Loucy (cell line): Measurements from ENCODE around the gene ELOVL4.

Experiments used
- H2AFZ ChIP-seq: fragments of 200-600 bp; sonication (generic); 2 replicates; pipeline ENCODE4 v1.6.0; 2016; ENCODE audit warnings: antibody characterized with exemption, mild to moderate bottlenecking, low read length, moderate library complexity
- H3F3A ChIP-seq: fragments of 200-600 bp; 2 replicates; pipeline ENCODE4 v1.6.0; 2016; ENCODE audit warnings: antibody characterized with exemption, low read depth, mild to moderate bottlenecking
- H3K27me3 ChIP-seq: fragments of 200-600 bp; sonication (generic); 2 replicates; pipeline ENCODE4 v1.6.1; 2014; ENCODE audit warnings: low read length, mild to moderate bottlenecking; ENCODE audit not compliant: insufficient read depth, poor library complexity, severe bottlenecking
- H3K36me3 ChIP-seq: fragments of 200-600 bp; sonication (generic); 2 replicates; pipeline ENCODE4 v1.6.1; 2016; ENCODE audit warnings: low read length; ENCODE audit not compliant: insufficient read depth
- H3K4me1 ChIP-seq: fragments of 200-600 bp; sonication (generic); 2 replicates; pipeline ENCODE4 v1.5.1; 2014; ENCODE audit warnings: low read length, mild to moderate bottlenecking; ENCODE audit not compliant: insufficient read depth, poor library complexity, severe bottlenecking
- H3K4me2 ChIP-seq: fragments of 200-600 bp; sonication (generic); 2 replicates; pipeline ENCODE4 v1.6.0; 2014; ENCODE audit warnings: antibody characterized with exemption, low read length, low read depth, mild to moderate bottlenecking; ENCODE audit not compliant: poor library complexity, severe bottlenecking
- H3K4me3 ChIP-seq: fragments of 200-600 bp; sonication (generic); 2 replicates; pipeline ENCODE4 v1.5.1; 2014; ENCODE audit warnings: low read length, mild to moderate bottlenecking, mixed read lengths; ENCODE audit not compliant: poor library complexity, severe bottlenecking
- H3K79me2 ChIP-seq: fragments of 200-600 bp; sonication (generic); 2 replicates; pipeline ENCODE4 v1.6.1; 2014; ENCODE audit warnings: low read length; ENCODE audit not compliant: insufficient read depth
- H3K9ac ChIP-seq: fragments of 200-600 bp; sonication (generic); 2 replicates; pipeline ENCODE4 v1.6.0; 2014; ENCODE audit warnings: mild to moderate bottlenecking, low read depth, low read length, moderate library complexity; ENCODE audit not compliant: poor library complexity, severe bottlenecking
- H3K9me2 ChIP-seq: fragments of 200-600 bp; sonication (generic); replicated peaks from 2 replicates; pipeline ENCODE4 v1.6.1; 2016; ENCODE audit warnings: low read depth, low read length, mixed read lengths
- H3K9me3 ChIP-seq: fragments of 200-600 bp; sonication (generic); 2 replicates; pipeline ENCODE4 v1.6.1; 2014; ENCODE audit warnings: mild to moderate bottlenecking, antibody characterized with exemption, low read length, low read depth; ENCODE audit not compliant: insufficient read depth
- H4K20me1 ChIP-seq: fragments of 200-600 bp; sonication (generic); 2 replicates; pipeline ENCODE4 v1.6.0; 2014; ENCODE audit warnings: antibody characterized with exemption, low read length, mild to moderate bottlenecking; ENCODE audit not compliant: insufficient read depth, poor library complexity, severe bottlenecking
- CTCF ChIP-seq: fragments of 200-600 bp; sonication (generic); conservative IDR thresholded peaks from 2 replicates; pipeline ENCODE4 v1.5.1; 2014; ENCODE audit warnings: mild to moderate bottlenecking, antibody characterized with exemption, low read length
- EZH2phosphoT487 ChIP-seq: fragments of 200-600 bp; IDR thresholded peaks from 2 replicates; pipeline ENCODE4 v1.6.1; 2018; ENCODE audit warnings: antibody characterized with exemption, mild to moderate bottlenecking, moderate library complexity, borderline replicate concordance

Gene ELOVL4

GRCh38 chr6:79947191-79948186 lies at the start of gene ELOVL4:
TSS of gene ELOVL4 (minus strand) at chr6:79947553. CDS start at chr6:79947279, 274 bp downstream.
- H3K9me2 ChIP-seq = no peaks in the 10 kb centered on the region
- no peak for TF ChIP-seq EZH2phosphoT487
- TF ChIP-seq CTCF = no peak
- H3K27me3 ChIP-seq = no peaks in the 10 kb centered on the region
- peaks cover 3% of the 10 kb centered on the region; the same call in 1 of the 2 replicates for H3F3A ChIP-seq
- peak within 1 kb of the TSS; percentile 98 for H3K4me2 ChIP-seq
- peak within 1 kb of the TSS; percentile 91 for H3K4me3 ChIP-seq
- no peaks in the 10 kb centered on the region for H3K36me3 ChIP-seq
- H3K9me3 ChIP-seq = no peaks in the 10 kb centered on the region
- H2AFZ ChIP-seq = peak within 1 kb of the TSS; percentile 99
- H3K4me1 ChIP-seq = peaks cover 25% of the 10 kb centered on the region
- H3K9ac ChIP-seq = peak within 1 kb of the TSS; percentile 64
- H3K79me2 ChIP-seq = no peaks in the 10 kb centered on the region
- H4K20me1 ChIP-seq = no peaks in the 10 kb centered on the region

- no peaks in the 10 kb centered on the region for H3K4me1 ChIP-seq
- no peaks in the 10 kb centered on the region for H4K20me1 ChIP-seq
- H2AFZ ChIP-seq = no peak overlapping the region
- H3K4me2 ChIP-seq = no peak overlapping the region
- H3K36me3 ChIP-seq = no peaks in the 10 kb centered on the region
- no peak for TF ChIP-seq EZH2phosphoT487
- TF ChIP-seq CTCF = no peak
- H3K79me2 ChIP-seq = no peaks in the 10 kb centered on the region
- H3K9me2 ChIP-seq = no peaks in the 10 kb centered on the region
- no peaks in the 10 kb centered on the region for H3K27me3 ChIP-seq
- no peak overlapping the region for H3K9ac ChIP-seq
- H3K9me3 ChIP-seq = no peaks in the 10 kb centered on the region
- H3F3A ChIP-seq = no peaks in the 10 kb centered on the region
- H3K4me3 ChIP-seq = no peak overlapping the region
These were observed 46.6 kb upstream of the ELOVL4 start for GRCh38 chr6:79993911-79994309.

GRCh38 chr6:79993012-79993910 lies 45.9 kb upstream of the ELOVL4 start:
- H2AFZ ChIP-seq = no peak overlapping the region
- H4K20me1 ChIP-seq = no peaks in the 10 kb centered on the region
- no peaks in the 10 kb centered on the region for H3K79me2 ChIP-seq
- no peak for TF ChIP-seq CTCF
- TF ChIP-seq EZH2phosphoT487 = no peak
- no peaks in the 10 kb centered on the region for H3K9me3 ChIP-seq
- no peaks in the 10 kb centered on the region for H3K27me3 ChIP-seq
- no peak overlapping the region for H3K9ac ChIP-seq
- no peaks in the 10 kb centered on the region for H3K36me3 ChIP-seq
- no peak overlapping the region for H3K4me2 ChIP-seq
- no peaks in the 10 kb centered on the region for H3F3A ChIP-seq
- no peaks in the 10 kb centered on the region for H3K9me2 ChIP-seq
- H3K4me3 ChIP-seq = no peak overlapping the region
- no peaks in the 10 kb centered on the region for H3K4me1 ChIP-seq
